Stimulated activated CD8-positive, alpha-beta memory T cell treated with anti-CD3 and anti-CD28 coated beads, Interleukin-2, amount 100 ng/mL, for 1 hour (primary cell): ENCODE results near the gene FXYD7.

Source experiments
- DNase-seq, 2 donors: peaks; one replicate each; pipeline ENCODE4 v3.0.0-alpha.2; 2020; ENCODE audit warnings: low read depth in 2 of 2

FXYD7 gene

DNA sequence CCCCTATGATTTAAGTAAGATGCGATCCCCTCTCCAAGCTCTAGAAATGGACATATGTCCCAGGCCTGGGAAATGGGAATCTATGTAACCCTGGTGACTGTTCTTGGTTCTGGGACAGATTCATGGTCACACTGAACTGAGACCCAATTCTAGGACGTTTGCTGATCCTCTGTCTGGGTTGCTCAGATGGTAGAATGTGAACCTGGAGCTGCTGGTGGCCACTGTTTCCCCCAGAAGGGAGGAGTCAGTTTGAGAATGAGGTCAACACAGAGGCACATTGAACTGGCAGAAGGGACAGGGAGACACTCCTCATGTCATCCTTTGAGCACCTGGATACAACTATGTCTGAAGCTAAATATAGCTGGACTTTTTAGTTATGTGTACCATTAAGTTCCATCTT is 56.4 kb downstream of the FXYD7 start:
- no peak for DNase-seq

DNA sequence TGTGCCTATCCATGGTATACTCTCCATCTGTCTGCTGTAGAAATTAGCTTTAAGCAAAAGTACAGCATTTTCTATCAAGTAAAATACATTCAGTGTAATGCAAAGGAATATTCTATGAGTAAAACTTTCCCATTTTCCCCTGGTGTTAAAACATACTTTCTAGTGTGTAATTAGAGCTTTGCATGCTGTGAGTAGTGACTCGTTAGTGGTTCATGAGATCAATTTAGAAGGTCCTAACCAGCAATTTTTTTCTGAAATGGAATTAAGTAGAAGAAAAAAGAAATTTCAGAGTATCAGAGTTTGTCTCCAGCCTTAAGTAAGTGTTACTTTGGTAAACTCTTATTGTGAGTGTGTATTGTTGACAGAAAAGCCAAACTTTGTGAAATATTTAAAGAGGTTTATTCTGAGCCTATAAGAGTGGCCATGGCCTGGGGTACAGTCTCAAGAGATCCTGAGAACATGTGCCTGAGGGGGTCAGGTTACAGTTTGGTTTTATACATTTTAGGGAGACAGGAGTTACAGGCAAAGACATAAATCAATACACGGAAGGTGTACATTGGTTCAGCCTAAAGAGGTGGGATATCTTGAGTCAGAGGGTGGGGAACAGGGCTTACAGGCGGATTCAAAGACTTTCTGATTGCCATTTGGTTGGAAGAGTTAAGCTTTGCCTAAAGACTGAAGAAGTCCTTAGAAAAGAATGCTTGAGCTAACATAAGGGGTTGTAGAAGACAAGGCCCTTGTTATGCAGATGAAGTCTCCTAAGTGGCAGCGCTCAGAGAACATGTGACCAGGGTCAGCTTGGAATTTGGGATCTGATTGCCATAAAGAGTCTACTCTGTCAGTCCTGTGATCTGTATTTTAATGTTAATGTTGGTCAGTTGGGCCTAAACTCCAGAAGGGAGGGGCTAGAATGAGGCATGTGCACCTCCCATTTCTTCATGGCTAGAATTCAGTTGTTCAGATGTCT is 60.0 kb downstream of the FXYD7 start:
- no peak for DNase-seq
